GM18868 (cell line): Measurements from ENCODE around the gene FOXC1.

ENCODE experiments used
- ATAC-seq: cut with Tn5 transposase; IDR thresholded peaks from one replicate; pipeline ENCODE4 v1.9.1; 2021; ENCODE audit warnings: mild to moderate bottlenecking, moderate library complexity; ENCODE audit not compliant: unreplicated experiment

FOXC1 gene

DNA sequence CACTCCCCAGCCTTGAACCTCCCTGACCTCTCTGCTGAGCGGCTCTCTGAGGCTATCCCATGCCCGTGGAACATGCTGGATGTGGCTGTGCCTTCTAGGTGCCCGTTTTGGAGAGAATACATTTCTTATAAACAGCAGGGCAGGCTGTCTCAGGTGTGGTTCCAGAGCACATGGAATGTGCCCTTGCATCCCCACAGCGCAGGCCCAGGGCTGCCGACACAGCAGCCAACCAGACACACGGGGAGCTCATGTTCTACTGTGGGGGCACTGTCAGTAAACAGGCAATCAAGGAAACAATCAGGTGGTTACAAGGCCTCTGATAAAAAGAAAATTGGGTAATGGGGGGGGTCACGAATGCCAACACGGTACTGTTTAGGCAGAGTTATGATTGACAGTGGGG, 30.8 kb downstream of the FOXC1 start:
- no peak for ATAC-seq

DNA sequence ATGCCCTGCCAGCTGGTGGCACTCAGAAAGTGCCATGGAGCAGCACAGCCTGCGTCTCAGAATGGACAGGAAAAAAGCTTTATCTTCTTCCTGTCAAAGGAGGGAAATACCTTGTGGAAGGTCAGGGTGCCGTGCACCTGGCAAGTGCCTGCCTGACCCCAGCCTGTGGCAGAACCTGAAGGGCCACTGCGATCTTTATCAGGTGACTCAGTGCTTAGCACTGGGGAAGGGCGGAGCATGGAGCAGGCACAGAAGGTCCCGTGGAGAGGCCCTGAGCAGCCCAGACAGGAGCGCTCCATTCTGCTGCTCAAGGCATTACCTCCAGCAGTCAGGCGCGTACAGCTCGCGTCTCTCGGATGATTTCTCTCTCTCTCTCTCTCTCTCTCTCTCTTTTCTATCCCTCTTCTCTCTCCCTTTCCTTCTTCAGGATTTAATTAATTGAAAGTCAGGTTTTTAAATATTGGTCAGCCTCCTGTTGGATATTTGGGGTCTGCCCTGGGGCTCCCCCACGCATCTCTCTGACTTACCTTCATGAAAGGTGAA, 31.7 kb downstream of the FOXC1 start:
- ATAC-seq: no peak

DNA sequence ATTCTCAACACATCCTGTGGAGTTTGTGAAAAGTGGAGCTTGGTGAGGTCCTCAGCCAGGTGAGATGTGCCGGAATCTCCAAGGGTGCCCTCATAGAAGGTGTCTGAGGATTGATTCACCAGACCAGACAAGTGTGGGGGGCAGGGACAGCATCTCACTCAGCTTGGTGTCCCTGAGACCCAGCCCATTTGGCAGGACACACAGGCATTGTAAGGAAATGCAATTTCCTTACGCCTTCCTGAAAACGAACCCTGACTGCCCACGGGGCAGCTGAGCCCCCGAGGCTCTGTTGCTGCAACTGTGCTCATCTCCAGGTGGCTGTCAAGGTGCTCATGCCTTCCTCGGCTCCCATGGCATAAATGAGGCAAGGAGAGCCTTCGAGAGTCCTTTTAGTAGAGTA, 33.4 kb downstream of the FOXC1 start:
- ATAC-seq: no peak

DNA sequence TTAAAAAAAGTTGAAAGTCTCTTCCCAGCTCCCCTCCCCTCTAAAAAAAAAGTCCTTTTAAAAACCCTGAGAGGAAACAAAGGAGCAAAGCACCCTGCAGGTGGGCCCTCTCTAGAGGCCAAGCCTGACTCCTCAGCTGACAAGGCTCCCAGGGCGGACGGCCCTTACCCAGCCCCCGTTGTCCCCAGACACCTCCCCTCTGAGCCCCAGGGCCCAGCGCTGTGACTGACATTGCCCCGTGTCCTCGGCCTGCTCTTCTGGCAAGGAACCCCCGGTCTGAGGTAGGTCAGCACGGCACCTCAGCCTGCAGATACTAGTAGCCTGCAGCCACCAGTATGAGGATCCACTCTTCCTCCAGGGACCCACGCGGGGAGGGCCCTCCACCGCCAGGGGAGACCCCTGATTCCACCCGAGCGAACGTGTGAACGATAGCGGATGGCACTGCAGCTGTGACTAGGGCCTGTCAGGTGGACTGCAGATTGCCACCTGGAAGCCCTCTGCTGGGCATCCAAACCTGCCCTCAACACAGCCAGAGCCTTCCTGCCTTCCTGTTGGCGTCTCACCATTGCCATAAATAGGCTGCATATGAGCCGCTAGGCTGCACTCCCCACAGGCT, 34.2 kb downstream of the FOXC1 start:
- ATAC-seq: no peak

DNA sequence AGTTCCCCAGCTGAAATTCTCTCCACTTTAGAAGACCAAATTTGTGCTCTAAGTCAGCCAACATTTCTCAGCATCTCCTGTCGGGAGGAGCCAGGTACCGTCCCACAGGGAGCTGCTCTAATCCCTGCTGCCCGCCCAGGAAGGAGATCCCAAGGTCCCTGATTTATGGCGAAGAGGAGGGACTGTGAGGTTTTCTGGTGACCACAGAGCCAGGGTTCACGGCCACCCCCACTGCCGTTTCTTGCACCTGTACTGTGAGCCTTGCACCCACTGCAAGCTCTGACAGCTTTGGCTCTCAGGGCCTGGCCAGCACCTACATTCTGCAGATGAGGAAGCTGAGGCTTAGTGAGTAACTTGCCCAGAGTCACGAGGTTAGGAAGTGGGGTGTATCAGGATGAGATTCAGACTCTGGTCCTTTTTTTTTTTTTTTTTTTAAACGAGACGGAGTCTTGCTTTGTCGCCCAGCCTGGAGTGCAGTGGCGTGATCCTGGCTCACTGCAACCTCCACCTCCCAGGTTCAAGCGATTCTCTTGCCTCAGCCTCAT, 34.9 kb downstream of the FOXC1 start:
- ATAC-seq: no peak

DNA sequence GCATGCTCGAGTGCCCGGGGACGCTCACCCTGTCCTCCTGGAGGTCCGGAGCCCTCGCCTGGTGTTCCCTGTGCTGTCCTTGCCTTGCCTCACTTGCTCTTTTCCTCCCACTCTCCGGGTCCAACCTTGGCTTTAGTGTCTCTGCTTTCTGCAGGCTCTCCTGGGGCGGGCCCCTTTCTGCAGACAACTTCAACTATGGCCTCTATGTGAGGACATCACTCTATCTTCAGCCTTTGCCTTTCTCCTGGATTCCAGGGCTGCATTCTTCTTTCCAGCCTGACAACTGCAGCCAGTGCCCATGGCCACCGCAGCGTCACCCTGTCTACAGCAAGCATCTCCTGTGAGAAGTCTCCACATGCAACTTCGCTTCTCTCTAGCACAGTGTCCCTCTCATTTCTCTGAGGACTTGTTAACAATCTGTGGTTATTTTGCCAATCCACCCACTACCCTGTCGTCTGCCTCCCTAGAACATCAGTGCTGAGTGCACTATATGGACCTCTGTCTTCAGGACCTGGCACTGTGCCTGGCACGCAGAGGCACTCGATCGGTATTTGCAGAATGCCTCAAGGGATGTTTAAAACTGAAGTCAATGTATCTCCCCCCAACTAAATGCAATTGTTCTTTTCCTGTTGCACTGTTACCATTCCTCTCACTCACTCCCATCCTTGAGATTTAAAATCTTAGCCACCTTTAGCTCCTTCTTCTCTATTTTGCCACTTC, 35.9 kb downstream of the FOXC1 start:
- no peak for ATAC-seq

DNA sequence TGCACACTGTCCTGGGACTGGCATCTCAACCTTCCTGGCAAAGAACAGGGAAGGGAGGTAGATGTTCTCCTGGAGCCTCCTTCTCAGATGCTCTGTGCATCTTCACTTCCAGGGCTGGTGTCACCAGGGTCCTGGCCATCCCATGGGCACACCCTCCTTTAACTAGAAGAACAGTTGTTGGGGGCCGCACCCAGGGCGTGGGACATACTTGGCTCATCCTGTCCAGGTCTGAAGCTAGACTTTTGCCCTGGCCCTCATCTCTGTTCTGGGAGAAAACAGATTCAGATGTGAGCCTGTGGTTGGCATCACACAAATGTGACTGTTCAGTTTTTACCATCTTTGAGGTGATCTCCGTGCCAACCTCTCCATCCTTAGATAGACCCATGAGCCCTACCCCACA, 41.6 kb downstream of the FOXC1 start:
- ATAC-seq: no peak

DNA sequence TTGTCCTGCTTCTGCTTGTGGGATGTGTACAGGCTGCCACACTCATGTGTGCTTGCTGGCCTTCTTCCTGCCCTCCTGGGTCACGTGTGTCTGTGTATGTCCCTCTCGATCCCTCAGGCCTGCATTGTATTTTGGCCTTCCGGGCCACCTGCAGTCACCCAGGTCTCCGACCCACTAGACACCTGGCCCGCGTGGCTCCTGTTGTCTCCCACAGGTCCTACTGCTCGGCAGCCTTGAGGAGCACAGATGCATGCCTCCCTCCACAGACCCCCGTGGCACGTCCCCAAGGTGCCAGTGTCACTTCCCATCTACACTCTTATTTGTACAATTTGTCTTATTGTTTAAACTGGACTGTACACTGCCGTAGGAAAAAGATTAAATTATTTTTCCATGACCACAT, 43.1 kb downstream of the FOXC1 start:
- no peak for ATAC-seq

DNA sequence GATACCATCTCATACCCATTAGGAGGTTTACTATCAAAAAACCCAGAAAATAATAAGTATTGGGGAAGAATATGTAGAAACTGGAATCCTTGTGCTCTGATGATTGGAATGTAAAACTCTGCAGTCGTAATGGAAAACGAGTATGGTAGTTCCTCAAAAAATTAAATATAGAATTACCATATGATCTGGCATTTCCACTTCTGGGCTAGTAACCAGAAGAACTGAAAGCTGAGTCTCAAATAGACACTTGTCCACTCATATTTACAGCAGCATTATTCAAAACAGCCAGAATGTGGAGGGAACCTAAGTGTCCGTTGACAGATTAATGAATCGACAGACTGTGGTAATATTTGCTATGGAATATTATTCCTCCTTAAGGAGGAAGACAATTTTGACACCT, 44.3 kb downstream of the FOXC1 start:
- no peak for ATAC-seq

DNA sequence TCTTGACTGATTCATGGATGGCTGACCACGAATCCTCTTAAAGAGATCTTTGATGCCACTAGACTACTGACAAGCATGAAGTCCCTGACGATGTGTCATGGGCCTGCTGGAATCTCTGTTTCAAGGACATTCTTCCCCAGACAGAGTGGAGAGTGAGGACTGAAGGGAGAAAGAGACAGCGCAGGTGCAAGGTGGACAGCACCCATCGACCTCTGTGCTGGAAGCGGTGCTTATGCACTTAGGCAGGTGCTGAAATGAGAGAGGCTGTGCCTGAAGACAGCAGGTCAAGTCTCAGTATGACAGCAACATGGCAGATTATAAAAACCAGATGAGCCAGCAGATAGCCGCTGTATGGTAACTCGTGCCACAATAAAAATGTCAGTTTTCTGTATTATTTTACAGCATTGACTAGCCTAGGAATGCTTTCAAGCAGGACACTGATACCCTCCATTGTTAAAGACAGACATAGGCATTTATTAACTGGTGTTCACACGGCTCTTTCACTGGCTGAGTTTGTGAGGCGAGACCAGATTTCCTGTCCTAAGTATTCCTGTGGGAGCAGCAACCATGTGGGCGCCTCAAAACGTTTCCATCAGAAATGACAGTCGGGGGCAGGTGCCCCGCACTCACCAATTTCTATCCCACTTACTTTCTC, 47.5 kb downstream of the FOXC1 start:
- ATAC-seq: no peak

DNA sequence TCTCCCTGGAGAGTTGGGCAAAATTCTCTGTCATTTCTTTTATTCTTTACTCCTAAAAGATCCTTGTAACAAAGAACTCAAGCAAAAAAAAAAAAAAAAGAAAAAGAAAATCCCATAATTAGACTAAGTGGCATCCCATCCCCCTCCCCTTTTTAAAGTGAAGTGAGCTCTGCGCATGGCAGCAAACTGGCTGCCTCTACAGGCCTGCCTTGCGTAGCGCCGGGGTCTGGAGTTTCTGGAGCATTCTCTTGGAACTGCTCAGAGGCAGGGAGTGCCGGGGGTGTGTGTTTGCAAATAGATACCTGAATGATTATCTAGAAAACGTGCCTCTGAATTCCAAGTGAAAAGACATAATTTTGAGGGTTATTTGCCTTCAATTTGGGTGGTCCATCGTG, 48.1 kb downstream of the FOXC1 start:
- no peak for ATAC-seq

DNA sequence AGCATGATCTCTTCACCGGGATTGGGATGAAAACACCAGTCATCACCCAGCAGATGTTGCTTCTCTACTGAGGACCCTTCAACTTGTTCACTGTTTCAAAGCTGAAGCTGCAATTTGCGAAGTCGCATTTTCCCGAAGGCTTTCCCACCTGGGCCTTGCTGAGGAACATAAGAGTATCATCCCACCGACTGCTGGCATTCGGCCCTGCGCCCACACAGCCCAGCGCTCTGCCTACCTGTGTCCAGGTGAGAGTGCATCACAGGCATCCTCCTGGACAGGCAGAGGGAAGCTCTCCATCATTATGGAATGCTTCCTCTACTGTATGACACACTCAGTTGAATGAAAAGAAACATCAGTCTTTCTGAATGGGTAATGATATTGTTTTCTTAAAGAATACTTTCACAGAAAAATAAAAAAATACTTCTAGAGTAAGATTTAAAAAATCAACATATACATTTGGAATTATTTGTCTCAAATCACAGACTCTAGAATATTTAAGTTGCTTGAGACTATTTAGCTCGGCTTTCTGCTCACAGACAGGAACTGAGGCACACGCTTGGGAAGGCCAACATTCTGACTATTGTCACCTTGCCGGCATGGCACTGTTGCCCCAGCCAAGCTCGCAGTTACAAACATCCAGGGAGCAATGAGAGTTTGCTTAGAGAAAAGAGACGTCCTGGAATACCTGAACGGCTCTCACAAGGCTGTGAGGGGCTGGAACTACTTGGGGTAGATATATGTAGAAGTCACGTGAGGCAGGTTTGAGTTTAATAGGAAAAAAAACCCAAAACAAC, 48.7 kb downstream of the FOXC1 start:
- ATAC-seq: no peak

DNA sequence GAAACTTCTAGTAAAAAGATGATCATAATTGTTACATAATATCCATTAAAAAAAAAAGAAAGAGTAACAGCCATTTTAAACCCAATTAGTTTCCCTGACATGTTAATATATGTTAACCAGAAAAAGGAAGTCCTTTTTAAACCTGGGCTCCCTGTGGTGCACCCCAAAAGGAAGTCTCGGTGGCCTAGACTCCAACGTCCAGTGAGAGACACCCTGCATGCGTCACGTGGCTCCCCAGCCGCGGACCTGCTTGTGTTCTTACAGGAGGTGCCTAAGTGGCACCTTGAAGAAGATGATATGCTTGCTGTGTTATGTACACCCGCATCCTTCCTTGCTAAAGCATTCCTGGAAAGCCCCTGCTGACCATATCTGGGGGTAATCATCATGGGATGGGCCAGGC, 50.1 kb downstream of the FOXC1 start:
- ATAC-seq: no peak

DNA sequence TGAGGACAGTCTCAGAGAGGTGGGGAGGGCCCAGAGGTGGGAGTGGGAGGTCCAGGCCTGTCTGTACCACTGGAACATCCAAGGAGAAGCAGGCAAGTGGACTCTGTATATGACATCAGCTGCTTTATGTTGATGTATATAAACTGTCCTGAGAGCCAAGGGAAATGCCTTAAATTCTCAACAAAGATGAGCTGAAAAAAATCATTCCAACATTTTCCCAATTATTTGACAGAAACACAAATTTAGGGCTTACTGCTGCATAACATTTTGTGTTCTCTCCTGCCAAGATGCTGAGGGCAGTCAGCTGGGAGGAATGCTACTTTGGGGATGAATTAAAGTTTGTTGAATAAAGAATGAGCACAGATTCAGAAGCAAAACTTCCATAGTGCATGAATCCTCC, 52.8 kb downstream of the FOXC1 start:
- ATAC-seq: no peak
